Endometrium (tissue), 2 donors: ENCODE data around the gene DES.
"Not testable (repeated sequence)": the region's sequence is repeated elsewhere in the genome, so short reads cannot be mapped to it uniquely, and the experiment has no call there.

Experiments
- FAIRE-seq: peaks from 2 replicates; lab custom pipeline; 2012; peaks lifted over from hg19 to GRCh38; lab: Jason Lieb, UNC
- donor health status: control.
- donor health status: control.

Gene DES

DNA sequence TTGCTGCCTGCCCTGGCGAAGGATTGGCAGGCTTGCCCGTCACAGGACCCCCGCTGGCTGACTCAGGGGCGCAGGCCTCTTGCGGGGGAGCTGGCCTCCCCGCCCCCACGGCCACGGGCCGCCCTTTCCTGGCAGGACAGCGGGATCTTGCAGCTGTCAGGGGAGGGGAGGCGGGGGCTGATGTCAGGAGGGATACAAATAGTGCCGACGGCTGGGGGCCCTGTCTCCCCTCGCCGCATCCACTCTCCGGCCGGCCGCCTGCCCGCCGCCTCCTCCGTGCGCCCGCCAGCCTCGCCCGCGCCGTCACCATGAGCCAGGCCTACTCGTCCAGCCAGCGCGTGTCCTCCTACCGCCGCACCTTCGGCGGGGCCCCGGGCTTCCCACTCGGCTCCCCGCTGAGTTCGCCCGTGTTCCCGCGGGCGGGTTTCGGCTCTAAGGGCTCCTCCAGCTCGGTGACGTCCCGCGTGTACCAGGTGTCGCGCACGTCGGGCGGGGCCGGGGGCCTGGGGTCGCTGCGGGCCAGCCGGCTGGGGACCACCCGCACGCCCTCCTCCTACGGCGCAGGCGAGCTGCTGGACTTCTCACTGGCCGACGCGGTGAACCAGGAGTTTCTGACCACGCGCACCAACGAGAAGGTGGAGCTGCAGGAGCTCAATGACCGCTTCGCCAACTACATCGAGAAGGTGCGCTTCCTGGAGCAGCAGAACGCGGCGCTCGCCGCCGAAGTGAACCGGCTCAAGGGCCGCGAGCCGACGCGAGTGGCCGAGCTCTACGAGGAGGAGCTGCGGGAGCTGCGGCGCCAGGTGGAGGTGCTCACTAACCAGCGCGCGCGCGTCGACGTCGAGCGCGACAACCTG, at the start of gene DES:
DES (plus strand) TSS at position 223 of the 857 bp plus-strand sequence; CDS start at position 309, 86 bp downstream.
- no peak for FAIRE-seq

DNA sequence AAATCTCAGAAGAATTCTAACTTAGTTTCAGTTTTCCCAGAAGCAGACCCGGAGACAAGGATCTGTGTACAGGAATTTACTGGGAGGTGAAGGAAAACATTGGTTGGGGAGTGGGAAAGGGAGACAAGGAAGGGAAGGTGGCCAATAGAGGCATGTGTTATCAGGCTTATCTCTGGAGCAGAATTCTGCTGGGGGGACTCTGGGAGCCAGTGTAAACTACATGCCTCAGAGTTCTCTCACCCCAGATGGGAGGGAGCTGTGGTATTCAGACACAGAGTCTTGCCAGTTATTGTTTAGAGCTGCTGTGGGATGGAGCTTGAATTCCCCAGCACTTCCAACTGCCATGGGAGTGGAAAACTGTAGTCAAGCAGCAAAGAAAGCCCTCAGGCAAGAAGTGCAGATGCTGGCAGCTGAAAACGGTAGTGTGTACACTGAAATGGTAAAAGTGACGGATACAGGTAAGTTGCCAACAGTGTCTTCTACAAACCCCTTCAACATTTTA, 49.4 kb upstream of the DES start:
- FAIRE-seq = peak; percentile 90

DNA sequence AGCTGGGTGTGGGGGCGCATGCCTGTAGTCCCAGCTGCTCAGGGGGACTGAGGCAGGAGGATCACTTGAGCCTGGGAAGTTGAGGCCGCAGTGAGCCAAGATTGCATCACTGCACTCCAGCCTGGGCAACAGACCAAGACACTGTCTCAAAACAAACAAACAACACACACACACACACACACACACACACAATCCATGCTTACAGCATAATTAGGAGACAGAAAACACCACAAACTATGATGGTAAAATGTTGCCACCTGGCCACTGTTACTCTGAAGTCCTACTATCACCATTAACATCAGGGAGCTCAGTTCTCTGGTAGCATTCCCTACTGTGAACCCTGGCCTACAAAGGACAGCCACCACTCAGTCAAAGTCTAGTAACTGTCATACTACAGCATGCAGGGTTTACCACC, 48.7 kb upstream of the DES start:
- FAIRE-seq = no peak

DNA sequence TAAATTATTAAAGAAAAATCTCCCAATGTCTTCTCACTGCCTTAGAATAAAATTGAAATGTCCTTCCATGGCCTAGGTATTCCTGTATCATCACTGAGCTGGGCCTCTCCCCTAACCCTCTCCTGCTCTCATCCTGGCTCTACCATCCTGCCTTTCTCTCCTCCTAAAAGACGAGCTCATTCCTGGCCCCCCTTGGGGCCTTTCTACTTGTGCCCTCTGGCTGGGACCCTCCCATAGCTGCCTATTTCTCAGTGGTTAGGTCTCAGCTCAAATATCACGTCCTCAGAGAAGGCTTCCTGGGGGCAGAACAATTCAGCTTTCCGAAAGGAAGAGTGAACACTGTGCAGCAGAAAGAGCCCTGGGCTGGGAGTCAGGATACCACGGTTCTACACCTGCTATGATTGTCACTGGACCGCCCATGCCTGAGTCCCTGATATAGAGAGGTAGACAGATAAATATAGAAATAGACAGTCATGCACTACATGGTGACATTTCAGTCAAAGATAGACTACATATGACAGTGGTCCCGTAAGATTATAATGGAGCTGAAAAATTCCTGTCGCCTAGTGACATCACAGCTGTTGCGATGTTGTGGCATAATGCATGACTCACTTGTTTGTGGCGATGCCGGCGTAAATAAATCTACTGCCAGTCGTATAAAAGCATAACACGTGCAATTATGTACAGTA, 39.9 kb upstream of the DES start:
- FAIRE-seq = no peak

DNA sequence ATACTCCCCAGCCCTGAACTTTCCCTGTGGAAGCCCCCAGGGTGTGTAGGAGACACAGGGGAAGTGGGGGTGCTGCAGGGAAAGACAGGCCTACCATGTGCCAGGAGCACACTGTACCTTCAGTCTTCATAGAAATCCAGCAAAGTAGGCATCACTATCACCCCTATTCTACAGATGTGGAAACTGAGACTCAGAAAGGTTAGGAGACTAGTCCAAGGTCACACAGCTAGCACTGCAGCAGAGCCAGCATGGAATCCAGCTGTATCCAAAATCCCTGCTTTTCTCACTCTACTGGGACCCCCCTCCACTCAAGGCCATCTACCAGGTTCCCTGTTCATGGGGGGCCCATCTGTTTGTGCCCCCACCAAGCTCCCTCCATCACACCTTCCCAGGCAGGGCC, 37.3 kb upstream of the DES start:
- FAIRE-seq = no peak

DNA sequence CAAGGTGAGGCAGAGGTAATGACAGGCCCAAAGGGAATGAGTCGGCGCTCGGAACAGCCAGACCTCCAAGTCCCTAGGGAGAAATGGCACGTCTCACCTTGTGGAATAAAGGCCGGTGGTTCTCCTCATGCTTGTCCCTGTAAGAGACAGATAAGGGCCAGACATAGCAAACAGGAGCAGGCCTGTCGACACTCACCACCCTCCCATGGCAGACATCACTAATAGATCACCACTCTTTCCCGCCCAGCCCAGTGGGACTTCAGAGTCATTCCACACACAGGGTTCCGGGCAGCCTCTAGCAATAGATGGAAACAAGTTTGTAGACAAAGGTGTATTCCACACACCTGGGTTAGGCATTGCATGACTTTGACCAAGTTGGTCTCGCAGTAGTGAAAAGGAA, 36.7 kb upstream of the DES start:
- FAIRE-seq = no peak

DNA sequence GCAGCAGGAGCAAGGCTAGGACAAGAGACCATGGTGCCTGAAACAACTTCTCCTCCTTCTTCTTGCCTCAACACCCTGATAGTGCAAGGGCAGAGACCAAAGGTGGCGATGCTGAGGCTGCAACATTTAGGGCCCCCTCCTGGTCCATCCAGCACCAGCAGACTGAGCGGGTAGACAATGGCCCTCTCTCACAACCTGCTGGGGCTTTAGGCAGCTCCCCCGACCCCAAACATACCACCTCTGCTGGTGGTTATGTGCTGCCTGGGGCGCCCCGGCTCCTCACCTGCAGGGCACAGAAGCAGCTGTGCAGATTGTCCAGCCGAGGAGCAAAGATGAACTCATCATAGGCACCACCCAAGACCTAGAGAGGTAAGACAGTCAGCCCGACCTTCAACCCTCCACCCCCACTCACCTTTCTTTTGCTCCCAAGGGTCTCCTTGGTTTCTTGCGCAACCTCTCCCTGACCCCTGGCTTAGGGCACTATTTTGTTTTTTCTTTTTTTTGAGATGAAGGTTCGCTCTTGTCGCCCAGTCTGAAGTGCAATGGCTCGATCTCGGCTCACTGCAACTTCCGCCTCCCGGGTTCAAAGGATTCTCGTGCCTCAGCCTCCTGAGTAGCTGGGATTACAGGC, 34.0 kb upstream of the DES start:
- FAIRE-seq = no peak

DNA sequence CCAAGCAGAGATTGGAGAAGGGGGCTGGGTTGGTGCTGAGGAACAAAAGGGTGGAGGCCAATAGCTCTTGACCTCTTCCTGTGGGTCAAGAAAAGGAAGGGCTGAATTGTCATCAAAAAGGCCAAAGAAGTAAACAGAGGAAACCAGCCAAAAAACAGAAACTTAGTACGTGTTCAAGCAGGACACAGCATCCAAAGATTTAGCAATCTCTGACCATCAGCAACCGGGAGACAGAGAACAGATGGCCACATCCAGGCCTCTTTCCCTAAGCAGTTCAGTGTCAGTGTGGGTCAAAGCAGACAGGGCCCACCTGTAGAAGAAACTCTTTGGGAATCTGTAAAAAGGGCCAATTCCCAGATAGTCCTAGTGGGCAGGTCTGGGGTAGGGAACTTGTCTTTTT, 33.3 kb upstream of the DES start:
- no peak for FAIRE-seq

DNA sequence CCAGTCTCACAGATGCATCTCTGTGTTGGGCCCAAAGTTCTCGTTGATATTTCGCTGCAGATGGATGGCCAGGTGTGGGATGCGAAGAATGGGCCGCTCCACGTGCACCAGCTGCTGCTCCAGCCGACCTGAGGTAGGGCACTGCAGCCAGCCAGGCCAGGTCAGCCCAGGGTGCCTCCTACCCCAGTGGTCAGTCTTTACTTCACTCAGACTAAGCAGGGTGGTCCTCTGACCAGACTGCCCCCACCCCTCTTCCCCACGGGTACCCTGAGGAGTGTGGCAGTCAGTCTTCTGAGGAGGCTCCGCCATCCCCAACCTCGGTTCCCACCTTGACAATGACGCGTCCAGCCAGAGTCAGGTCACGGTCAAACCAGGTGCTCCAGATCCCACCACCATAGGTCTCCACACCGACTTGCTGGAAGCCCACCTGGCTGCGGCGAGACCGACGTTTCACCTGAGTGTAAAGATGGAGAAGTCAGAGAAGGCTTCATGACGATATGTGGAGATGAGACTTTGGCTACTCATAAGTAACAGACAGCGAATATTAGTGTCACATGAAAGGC, 32.1 kb upstream of the DES start:
- FAIRE-seq = no peak

DNA sequence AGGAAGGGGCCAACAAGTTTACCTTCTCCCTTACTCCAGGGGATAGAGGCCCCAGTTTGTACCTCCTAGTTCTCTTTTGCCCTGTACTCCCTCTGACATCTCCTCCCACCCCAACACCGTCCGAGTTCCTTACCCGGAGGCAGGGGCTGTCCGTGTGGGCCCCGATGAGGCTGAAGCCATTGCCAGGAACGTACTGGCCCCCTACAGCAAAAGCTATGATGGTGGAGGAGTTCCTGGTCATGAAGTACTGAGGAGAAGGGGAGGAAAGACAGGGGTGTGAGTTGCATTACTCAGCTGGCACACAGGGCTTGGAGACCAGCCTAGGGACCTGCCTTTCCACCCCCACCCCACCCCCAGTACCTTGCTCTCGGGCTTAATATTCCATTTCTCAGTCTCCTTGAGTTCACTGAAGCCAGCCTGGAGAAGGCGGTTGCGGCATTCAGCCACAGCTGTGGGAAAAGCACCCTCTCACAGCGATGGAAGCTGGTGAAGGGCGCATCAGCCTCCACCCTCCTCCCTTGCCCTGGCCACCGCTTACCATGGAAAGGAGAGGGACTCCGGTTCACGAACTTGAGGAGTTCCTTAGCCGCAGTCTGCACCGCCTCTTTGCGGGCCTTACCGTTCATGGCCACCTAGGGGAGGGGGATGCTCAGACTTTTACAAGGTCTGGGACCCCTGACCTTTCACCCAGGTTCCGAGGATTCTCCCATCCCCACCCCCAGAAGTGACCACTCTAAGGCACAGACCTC, 31.5 kb upstream of the DES start:
- FAIRE-seq = no peak

DNA sequence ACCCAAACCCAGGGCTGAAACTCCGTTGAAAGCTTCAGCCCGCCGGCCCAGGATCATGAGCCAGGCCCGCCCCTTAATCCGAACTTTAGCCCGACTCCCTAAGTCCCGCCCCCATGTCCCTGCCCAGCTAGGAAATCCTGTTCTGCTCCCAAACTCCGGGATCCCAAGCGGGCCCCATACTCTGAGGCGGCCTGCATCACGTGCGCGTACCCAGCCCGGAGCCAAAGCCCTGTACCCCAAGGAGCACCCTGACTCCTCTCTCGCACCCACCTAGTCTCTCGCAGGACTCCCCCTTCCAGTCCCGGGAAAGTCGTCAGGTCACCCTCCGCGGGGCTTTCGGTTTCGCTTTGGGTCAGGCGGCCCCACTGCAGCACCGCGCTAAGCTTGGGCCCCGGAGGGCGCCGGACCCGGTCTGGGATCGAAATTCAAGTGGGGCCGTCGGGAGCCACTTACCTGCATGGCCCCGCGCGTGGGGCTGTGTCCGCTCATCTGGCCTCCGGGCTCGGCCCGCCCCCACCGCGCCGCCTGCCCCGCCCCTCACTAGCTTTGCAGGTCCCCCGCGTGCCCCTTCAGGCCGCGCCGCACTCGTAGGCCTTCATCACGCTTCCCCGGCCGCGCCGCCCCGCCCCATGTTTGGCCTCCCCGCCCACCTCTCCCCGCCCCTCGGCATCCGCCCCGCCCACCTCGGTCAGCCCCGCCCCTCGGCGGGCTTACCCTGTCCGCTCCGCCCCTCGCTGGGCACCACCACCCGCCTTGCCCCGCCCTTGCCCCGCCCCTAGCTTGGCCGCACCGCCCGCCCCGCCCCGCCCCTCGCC, 30.7 kb upstream of the DES start, which contains the start of gene DNPEP:
DNPEP (minus strand) TSS at position 607 of the 815 bp plus-strand sequence; CDS start at position 489, 118 bp downstream.
- no peak for FAIRE-seq

DNA sequence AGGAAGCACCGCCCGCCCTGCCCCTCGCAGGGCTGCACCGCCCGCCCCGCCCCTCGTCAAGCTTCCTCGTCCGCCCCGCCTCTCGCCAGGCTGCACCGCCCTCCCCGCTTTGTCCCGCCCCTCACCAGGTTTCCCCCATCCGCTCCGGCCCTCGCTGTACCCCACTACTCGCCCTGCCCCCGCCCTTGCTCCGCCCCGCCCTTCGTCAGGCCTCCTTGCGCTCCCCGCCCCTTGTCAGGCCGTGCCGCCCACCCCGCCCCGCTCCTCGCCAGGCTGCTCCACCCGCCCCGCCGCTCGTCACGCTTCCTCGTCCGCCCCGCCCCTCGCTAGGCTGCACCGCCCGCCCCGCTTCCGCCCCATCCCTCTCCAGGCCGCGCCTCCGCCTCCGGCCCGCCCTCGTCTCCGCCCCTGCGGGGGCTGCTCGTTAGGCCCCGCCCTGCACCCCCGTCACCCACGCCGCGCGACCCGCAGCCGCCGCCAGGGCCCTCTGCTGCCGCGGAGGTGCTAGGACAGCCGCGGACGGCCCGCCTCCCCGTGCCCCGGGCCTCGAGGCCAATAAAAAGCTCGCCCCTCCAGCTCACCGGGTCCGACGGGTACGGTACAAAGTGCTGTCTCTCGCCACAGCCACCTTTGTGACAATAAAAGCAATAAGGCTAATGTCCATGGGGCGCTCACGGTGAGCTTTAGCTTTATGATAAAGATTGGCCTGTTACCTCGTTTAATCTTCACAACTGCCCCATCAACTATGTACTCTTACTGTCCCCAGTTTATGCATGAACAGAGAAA, 29.9 kb upstream of the DES start:
- FAIRE-seq = no peak

DNA sequence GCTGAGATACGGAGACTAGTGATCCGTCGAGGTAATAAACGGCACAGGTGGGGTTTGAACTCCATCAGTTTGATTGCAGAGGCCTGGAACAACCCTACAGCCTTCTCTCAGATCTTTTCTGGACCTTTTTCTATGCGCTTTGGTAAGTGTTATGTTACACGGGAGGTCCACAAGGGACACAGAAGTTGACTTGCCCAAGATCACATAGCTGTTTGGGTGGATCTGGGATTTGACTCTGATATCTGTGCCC, 29.3 kb upstream of the DES start:
- FAIRE-seq = no peak

DNA sequence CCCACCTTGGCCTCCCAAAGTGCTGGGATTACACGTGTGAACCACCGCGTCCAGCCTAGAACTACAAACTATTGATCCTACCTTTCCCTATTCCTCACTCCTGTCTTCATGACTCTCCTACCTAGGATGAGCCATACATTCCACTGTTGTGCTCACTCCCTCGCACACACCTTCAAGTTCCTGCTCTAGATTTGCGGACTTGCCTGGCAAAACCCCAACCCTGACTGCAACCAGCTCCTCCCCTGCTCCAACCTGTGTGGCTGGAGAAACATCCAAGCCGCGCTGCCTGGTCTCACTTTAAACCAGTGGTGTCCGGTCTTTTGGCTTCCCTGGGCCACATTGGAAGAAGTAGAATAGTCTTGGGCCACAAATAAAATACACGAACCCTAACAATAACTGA, 25.4 kb upstream of the DES start:
- FAIRE-seq = no peak

DNA sequence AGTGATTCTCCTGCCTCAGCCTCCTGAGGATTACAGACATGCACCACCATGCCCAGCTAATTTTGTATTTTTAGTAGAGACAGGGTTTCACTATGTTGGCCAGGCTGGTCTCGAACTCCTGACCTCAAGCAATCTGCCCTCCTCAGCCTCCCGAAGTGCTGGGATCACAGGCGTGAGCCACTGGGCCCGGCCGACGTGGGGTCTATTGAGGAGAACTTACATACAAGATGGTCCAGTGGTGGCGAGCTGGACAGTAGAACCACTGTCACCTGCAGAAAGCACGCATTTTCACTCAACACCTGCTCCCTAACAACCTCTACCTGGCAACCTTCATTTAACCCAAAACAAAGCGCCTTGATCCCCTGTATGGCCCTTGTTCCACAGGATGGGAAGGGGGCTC, 23.1 kb upstream of the DES start:
- FAIRE-seq = not testable (repeated sequence)

DNA sequence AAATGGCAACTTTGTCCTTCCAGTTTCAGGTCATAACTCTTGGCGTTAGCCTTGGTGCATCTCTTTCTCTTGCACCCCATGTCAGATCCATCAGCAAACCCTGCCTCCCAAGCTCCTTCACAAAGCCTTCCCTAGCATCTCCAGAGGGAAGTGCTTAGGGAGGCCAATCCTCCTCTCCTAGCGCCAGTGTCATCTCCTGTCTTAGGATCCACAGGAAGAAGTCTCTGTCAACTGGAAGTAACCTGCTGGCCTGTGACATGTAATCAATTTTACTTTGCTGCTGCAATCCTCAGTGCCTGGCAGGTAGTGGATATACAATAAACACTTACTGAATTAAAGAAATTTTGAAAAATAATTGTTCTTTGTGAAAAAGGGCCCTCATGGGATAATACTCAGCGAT, 22.6 kb upstream of the DES start:
- no peak for FAIRE-seq

DNA sequence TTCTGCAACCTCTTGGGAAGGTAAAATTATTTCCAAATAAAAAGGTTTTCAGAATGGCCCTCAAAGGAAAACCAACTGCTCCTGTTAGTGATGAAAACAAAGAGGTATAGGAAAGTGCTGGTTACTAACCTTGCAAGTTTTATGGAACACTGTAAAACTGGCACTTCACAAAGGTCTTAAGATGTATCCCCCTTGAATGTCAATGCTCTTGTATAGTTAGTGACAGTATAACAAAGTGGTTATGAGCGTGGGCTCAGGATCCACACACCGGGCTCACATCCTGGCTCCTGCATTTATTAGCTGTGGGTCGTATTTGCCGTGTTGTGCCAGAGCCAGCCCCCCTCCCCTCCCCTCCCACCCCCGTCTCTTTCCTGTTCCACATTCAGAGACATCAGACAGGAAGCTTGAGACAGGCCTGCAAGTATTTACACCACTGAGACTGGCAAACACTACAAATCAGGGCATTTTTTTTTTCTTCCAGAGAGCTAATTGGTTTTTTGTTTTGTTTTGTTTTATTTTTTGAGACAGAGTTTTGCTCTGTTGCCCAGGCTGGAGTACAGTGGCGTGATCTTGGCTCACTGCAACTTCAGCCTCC, 21.2 kb upstream of the DES start:
- FAIRE-seq = no peak

DNA sequence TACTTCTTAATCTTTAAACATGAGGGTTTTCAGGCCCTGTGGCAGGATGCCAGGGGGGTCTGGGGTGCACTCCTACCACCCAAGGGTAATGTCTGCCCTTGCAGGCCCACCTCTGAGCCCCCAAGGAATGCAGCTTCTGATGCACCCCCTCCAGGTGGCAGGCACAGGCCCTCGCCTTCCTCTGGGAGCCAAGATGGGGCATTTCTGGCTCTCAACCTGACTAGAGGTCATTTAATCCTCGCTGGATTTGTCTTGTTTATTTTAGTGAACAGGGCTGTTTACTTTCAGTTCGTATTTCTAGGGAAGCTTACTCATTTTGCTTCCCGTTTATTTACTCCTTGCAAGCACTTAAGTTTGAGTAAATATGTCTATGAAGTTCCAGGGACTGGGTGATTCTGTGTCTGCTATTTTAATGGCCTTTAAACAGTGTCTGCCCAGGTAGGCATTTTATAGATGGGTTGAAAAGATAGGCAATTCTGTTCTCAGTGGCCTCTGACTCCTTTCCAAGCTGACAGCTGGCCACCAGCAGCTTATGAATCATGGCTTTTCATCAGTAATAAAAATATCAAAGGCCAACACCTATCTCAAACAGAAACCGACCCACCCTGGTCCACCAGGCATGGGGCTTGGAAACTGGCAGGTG, 19.3 kb upstream of the DES start:
- no peak for FAIRE-seq

DNA sequence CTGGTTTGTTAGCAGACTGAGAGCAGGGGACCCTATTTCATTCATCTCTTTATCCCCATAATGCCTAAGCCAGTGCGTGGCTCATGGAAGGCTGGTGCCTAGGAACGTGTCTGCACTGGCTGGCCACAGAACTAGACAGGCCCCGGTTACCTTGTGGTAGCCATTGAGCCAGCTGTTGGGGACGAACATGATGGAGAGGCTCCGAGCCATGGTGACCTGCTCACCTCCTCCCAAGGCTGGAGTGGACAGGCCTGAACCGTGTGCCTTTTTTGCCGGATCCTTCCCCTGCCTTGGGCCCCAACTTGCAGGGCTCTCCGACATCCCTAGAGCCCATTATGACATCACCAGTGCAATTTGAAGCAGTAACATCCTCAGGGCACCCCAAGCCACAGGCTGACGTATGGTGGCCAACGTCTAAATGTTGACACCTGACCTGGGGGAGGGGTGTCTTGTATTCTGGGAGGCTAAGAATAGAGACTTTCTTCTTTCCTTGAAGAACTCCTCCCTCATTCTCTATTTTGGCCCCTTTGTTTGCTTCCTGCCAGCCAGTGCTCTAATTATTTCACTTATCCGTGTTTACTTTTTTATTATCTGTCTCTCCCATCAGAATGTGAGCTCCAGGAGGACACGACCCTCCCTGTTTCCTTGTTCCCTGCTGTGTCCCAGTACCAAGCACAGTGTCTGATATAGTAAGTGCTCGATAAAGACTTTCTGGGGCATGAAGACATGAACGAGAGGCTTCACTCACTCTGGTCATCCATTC, 18.3 kb upstream of the DES start:
- no peak for FAIRE-seq
